ENCODE data around the gene CLEC18B.
"Not testable (repeated sequence)": the region's sequence is repeated elsewhere in the genome, so short reads cannot be mapped to it uniquely, and the experiment has no call there.

GRCh38 chr16:74373847-74374184, 47.5 kb downstream of the CLEC18B start:
- TF ChIP-seq REST (IDR thresholded peaks at IDR 0.05; ENCODE audit: insufficient replicate concordance, low read depth); GABPA (IDR thresholded peaks at IDR 0.05; ENCODE audit: low read depth): not testable (repeated sequence)

Measured in HL-60 (cell line).